ENCODE measurements around the gene SUV39H1.

GRCh38 chrX:48753708-48754228 lies 57.2 kb downstream of the SUV39H1 start:
- no peak for TF ChIP-seq CTCF (IDR thresholded peaks at IDR 0.05; ENCODE audit: low read length)
- no peak for TF ChIP-seq EZH2 (optimal IDR thresholded peaks at IDR 0.05; ENCODE audit: low read depth, low read length)
- no peak for TF ChIP-seq EZH2phosphoT487 (IDR thresholded peaks at IDR 0.05; ENCODE audit: low read length)
